HG02759 (cell line): Measurements from ENCODE around the gene TMEM255B.

Experiments
- ATAC-seq: cut with Tn5 transposase; IDR thresholded peaks from one replicate; pipeline ENCODE4 v1.9.1; 2021; ENCODE audit warnings: mild to moderate bottlenecking, moderate library complexity; ENCODE audit not compliant: unreplicated experiment

Gene TMEM255B

DNA sequence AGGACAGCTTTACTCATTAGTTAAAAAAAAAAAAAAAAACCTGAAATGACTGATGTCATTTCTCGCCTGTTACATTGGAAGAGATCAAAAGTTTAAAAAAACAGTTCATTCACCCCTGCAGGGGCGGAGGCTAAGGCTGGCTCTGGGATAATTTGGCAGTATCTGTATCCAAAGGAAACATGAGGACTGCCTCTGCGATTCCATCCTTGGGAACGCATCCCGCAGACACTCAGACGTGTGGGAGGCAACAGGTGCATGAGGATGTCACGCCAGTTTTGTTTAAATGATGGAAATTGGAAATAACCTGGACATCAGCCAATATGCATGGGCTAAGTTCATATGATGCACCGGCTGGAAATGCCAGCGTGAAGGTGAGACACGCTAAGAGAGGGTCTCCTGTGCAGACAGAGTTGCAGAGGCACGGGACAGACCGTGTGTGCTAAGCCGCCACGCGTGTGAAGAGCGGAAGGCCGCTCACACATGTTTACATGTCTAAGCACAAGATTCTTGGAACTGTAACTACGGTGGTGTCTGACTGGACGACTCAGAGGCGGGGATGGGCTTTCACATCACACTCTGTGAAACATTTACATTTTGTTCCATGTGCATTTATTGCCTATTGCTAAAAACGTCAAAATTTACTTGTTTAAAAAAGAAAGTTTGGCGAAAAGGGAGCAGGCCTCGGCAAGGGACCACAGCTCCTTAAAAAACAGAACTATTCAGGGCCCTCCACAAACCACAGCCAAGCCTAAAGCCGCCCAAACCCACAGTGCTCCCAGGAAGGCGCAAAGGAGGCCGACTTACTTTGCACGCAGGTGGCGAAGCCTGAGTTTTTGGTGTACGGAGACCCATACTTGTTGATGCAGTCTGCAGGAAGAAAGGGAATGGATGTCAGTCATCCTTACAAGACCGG is 87.0 kb downstream of the TMEM255B start:
- no peak for ATAC-seq

DNA sequence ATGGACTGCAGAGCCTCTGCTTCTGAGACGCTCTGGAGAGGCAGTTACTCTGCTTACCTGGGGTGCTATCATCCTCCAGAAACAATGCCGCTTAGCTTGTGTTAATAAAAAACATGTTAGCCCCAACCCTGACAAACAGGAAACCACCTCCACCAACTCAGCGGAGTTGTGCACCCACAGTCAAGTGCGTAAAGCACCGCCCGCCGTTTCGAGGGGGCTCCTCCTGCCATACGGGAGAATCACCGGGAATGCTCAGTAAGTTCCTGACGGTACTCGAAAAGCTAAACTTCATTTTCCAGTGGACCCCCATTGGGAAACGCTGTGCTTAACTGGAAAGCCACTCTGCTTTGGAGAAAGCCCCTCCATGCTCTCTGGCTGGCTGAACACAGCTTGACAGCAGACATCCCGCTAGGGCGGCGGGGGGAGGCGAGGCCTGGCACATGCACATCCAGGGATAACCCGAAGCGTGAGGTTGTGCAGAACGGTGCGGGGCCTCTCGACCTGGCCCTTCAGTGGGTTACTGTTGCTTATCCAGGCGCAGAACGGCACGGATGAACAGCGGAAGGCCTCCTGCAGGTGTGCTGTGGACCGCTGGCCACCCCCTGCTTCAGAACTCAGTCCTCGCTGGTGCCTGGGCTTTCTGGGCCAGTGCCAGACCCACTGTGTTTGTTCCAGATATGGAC is 87.8 kb downstream of the TMEM255B start:
- ATAC-seq = no peak

DNA sequence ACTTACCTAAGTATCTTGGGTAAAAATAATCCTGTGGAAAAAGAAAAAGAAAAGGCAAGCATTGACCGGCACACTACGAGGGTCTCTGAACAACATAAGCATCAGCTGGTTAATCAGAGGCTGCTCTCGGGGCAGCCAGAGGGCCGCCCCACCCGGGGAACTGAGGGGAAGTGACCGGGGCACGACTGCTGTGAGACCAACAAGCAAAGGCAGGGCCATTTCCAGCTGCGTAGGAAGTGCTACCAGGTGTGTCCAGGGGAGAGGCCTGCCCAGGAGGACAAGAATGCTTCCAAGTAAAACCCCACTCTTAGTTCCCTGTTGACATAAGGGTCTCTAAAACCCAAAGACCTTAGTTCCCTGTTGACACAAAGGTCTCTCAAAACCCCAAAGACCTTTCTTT is 89.0 kb downstream of the TMEM255B start:
- no peak for ATAC-seq

DNA sequence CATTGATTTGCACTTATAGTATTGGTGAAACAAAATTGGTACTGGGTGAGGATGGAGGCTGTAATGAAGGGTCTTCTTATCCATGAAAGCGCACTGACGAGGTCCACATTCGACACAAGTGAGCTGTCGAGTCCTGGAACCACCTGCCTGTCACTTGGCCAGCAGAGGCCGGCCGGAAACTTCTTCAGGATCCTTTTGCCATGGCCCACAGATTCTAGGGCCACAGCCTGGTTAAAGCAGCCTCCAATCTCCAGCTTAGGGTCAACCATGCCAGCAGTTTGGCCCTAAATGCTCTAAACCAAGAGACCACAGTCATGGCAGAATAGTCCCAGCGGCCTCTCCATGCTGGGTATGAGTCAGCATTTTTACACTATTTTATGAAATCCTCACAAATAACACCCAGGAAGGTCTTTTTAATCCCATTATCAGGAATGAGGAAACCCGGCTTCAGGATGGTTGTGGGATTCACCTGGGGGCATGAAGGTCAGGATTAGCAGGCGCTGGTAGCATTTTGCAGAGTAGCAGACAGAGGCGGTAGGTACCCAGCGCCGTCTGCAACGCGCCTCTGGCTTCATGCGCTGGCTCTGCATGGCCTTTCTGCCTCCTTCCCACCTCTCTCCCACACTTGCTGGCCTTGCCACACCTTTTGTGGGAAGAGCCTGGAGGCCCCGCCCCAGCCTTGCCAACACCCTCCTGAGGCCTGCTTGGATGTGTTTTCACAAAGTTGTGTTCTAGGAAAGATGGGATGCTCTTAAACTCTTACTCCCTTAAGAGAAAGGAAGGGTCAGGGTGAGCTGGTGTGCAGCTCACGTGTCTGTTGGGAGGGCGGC is 89.6 kb downstream of the TMEM255B start:
- ATAC-seq = no peak

DNA sequence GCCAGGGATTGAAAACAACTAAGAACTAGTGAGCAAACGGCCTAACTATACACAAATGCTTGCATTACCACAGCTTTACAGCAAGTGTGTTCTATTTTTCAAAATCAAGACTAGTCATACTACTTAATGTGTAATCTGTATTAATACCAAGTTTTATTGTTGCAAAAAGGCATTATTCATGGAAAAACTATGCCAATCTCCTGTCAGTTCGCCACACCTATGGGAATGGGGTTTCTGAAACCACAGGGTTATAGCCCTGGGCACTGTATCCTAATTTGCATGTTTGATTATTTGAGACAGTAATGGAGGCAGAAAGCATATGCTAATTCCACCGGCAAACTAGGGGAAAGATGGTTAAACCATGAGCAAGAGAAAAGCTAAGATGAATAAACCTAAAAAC is 90.5 kb downstream of the TMEM255B start:
- no peak for ATAC-seq

DNA sequence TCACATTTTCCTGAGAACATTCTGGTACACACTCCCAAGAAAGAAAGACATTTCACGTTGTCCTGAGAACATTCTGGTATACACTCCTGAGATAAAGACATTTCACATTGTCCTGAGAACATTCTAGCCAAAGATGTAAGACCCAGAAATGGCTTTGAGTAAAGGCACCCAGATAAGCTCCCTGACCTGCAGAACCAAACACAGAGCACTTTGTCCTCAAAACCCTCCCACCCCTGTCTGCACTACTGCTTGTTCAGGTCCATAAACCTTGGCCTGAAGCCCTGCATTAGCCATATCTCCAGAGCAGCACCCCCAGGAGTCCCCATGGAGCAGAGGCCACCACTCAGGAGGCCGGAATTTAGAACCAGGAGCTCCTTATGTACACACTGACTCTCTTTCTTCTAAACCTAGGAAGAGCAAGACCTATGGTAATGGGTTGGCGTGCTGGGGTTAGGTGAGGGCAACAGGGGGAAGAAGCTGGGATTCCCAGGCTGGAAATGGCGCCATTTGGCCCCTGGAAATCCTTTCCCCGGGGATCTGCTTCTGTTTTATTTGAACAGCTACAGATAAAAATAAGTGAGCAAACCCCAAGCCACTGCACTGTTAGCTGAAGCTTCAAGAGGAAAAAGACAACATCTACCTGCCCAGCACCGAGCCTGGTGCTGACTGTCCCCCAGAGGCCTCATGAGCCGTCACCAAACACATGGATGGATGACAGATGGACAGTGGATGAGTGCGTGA is 91.1 kb downstream of the TMEM255B start:
- ATAC-seq = no peak

DNA sequence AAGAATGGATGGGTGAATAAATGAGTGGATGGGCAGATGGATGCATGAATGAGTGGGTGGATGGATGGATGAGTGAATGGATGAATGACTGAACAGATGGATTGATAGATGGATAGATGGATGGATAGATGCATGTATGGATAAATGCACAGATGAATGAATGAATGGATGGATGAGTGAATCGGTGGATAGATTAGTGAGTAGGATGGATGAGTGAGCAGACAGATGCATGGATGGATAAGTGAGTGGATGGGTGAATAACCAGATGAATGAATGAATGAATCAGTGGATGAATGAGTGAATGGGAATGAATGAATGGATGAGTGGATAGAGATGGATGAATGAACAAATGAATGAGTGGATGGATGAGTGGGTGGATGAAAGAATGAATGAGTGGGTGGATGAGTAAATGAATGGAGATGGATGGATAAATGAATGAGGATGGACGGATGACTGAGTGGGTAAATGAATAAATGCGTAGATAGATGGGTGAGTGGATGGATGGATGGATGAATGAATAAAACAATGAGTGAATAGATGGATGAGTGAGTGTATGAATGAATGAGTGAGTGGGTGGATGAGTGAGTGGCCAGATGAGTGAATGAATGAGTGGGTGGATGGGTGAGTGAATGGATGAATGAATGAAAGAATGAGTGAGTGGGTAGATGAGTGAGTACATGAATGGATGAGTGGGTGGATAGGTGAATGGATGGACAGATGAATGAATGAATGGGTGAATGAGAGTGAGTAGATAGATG is 91.9 kb downstream of the TMEM255B start:
- no peak for ATAC-seq

DNA sequence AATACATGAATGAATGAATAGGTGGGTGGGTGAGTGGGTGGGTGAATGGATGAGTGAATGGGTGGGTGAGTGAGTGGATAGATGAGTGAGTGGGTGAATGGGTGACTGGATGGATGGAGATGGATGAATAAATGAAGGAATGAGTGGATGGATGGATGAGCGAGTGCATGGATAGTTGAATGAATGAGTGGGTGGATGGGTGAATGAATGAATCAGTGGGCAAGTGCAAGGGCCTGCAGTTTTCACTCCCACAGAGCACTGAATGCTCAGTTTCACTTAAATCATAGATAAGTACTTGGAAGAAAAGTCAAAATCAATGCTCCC is 92.4 kb downstream of the TMEM255B start:
- no peak for ATAC-seq

DNA sequence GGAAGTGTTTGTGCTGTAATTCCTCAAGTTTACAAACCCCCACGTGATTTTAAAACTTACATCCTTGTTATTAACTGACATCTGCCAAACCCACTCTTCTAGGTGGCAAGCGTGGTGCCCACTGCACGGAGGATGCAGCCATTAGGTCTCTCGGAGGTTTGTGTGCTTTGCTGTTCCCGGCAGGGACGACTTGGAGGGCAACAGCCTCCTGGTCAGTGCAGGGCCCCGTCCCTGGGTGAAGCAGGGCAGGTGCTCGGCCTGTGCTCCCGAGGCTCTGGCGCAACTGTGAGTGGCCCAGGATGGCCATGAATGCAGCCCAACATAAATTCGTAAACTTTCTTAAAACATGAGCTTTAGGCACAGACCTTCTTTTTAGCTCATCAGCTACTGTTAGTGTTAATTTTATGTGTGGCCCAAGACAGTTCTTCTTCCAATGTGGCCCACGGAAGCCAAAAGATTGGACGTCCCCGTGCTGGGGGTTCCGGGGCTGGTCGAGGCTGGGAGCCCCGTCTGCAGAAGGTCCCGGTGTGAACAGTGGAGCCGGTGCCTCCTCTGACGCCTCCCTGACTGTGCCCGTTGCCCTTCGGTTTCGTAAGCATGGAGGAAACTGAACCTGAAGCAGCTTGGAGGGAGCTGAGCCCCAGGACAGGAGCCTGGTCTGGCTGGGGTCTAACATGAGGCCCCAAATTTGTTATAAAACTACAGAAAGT is 93.0 kb downstream of the TMEM255B start:
- no peak for ATAC-seq

DNA sequence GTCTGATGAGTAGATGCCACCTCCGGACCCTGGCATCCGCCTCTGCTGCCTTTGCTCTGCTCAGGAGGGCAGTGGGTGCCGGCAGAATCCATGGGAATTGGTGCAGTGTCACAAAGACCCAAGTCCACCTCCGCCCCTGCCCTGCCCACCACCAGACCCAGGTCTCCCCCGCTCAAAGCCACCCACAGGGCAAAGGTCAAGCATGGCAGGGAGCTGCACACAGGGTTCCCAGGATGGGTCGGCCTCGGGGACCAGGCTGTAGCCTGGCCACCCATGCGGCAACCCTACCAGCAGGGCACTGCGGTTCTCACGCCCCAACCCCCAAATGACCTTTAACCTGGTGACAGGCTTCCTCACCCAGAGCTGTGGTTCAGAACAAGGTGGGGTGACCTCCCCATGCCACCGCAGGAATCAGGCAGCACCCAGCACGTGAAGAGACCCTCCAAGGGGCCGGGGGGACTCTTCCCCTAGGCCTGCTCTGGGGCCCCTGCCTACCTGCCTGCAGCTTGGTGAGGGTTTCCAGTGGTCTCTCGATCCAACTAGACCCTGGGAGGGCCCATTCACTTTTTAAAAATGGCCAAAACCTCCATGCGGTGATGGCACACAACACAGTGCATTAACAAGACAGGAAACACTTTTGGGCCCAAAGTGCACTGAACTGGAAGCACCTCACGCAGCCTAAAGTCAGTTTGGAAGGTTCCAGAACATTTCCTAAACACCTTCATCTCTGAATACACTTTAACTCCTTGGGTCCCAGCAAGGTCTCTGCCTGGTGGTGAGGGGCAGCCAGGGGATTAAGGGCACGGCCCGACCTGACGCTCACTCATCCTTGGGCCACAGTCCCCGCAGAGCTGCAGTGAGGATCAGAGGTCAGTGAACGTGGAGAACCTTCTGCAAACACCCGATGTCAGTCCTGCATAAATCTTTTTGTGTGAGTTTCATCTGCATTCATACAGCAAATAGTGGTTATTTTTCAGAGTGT is 93.8 kb downstream of the TMEM255B start:
- no peak for ATAC-seq

DNA sequence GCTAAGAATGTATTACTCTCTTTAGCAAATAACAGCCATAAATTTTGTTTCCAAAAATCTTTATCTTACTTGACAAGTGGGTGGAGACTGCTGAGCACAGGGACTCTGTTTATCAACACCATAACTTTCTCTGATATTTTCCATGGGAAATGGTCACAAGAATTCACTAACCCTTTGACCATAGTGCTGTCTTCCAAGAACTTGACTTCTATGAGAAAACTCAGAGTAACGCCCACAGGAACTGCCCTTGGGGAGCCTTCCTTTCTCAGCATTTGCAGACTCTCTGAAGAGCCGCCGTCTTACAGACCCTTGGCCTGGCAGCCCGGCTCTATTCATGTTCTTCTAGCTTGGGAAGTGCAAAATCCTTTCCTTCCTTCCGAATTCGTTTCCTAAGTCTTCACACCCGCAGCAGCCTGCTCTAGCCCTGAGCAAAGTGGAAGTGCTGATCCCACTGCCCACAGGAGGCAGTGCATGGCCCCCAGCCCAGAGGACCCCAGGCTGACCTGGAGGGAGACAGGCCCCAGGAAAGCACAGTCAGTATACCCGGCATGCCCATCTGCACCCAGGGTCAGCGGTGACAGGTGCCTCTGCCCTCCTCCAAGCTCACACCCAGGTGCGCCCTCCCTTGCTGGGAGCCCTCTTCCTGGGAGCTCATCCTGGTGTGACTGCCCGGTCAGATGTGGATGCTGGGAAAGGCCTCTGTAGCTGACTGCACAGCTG is 94.7 kb downstream of the TMEM255B start:
- ATAC-seq = no peak

DNA sequence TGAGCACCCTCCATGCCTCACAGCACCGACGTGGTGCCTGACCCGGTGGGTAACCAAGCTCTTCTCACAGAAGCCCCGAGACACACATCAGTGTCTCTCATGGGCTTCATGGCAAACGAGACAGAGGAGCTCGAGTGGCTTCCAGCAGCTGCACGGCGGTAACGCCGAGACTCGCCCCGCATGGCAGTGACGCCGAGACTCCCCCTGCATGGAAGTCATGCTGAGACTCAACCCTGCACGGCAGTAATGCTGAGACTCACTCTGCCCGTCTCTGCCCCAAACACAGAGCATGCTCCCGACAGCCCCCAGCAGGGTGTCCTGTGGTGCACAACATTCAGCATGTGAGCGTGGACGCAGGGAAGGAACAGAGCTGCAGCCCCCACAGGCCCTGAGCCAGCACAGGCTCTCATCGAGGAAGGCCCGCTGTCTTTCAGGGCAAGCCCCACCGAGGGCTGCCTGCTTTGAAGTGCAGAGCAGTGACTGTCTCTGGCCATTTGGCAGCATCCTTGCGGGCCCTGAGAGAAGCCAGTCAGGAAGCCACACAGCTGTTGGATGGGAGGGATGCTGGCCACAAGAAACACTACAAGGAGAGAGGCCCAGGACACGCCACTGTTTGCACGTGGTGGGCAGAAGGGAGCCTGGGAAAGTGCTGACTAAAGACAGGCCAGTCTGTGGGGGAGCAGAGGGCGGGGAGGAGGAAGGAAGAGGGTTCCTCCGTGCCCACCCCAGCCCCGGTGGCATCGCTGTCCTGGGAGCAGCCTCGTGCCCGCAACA is 95.4 kb downstream of the TMEM255B start:
- no peak for ATAC-seq

DNA sequence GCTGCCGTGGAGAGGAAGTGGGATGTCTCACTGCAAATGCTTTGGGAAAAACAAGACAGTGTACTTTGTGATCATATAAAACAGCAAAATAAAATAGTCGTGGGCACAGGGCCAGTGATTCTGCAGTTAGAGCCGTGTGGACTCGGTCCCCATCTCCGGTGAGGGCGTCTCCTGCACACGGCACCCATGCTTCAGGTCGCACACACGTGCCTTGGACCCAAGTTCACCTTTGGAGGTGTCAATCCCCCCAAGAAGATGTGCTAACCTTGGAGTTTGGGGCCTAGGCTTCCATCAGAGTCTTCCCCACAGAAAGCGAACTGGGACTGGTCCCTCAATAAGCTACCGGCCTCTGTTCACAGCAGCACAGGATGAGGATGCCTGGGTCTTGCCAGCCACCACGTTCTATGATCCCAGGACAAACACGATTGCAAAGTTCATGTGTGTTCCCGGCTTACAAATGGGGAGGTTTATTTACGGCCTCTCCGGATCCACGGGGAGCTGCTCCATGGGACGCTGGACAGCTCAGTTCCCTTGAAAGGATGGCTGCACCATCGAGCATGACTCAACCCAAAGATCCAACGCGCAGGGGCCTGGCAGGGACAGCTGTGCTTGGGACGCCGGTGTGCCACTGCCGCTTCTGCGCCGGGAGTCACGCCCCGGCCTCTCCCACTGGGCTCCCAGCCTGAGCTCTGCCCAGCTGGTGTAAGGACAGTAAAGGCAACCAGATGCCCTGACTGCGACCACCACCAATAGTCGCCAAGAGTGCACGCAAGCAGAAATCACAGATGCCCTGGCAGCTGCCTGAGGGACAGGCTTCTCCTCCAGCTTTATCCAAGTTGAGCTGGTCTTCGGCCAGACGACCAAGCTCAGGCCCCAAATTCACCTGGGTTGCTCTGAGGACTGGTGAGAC is 96.2 kb downstream of the TMEM255B start:
- no peak for ATAC-seq

DNA sequence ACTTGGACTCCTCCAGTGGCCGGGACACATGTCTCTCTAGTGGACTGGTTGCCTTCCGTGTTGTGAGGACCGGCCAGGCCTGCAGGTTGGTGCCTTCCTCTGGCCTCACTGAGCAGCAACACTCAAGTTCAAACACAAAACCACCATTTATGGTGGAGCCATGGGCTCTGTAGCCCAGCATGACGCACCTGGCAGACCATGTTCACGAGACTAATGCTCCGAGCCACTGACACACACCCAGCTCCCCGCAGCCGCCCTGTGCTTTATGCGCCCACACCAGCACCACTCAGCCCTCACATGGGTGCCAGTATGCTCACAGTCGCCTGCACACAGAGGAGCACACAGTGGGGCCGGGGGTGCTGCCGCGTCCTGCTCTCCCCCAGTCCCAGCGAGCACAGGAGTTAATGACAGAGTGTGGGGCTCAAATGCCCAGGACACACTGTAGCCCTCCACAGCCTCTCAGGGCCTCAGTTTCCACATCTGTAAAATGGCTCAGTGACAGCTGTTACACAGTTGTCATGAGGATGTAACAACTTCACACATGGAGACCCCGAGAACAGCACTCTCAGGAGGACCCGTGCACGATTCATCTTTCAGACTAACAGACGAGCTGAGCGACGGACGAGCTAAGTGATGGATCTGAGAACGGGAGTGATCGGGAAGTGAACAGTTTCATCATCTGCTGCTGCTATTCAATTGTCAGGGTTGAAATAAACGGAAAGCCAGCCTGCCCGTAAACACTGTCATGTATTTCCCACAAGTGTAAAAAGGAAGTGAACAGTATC is 97.1 kb downstream of the TMEM255B start:
- ATAC-seq = no peak

DNA sequence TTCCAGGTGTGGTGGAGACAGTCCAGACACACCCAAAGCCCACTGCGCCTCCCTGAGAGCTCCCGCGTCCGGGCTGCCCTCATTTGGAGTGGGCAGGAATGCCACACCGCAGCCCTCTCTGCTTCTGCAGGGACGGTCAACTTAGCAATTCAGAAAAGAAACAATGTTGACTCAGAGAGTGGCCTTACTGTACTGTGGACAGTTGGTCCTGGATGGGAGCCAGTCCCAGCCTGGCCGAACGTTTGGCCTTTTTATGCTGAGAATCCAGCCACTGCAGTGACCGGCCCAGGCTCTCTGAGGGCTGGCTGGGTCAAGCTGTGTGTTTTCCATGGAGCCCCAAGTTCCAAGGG is 97.7 kb downstream of the TMEM255B start:
- no peak for ATAC-seq
